Measurements from ENCODE around the gene PLA2G5.

The PLA2G5 gene

GRCh38 chr1:20079661-20080305, 9.8 kb downstream of the PLA2G5 start:
- CTCF ChIA-PET, result no interaction called here

GRCh38 chr1:20080441-20081352, 10.7 kb downstream of the PLA2G5 start:
- no peak for DNase-seq (ENCODE audit: extremely low spot score)
- POLR2A ChIA-PET, result no interaction called here
- CTCF ChIA-PET, result no interaction called here
- TF ChIP-seq FOXK2 (IDR thresholded peaks at IDR 0.05), result no peak
- no peak for TF ChIP-seq SUZ12 (IDR thresholded peaks at IDR 0.05)
- no peak for TF ChIP-seq FOXM1 (IDR thresholded peaks at IDR 0.05; ENCODE audit: borderline replicate concordance)
- no peak for TF ChIP-seq CTBP1 (IDR thresholded peaks at IDR 0.05; ENCODE audit: borderline replicate concordance)
- no peak for TF ChIP-seq BHLHE40 (IDR thresholded peaks at IDR 0.05; ENCODE audit: borderline replicate concordance)
- no peak for TF ChIP-seq ZNF384 (IDR thresholded peaks at IDR 0.05)
- no peak for TF ChIP-seq L3MBTL2 (conservative IDR thresholded peaks at IDR 0.05)
- TF ChIP-seq, protein P1, sequence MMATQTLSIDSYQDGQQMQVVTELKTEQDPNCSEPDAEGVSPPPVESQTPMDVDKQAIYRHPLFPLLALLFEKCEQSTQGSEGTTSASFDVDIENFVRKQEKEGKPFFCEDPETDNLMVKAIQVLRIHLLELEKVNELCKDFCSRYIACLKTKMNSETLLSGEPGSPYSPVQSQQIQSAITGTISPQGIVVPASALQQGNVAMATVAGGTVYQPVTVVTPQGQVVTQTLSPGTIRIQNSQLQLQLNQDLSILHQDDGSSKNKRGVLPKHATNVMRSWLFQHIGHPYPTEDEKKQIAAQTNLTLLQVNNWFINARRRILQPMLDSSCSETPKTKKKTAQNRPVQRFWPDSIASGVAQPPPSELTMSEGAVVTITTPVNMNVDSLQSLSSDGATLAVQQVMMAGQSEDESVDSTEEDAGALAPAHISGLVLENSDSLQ (IDR thresholded peaks at IDR 0.05), result no peak
- no peak for TF ChIP-seq SP1 (IDR thresholded peaks at IDR 0.05)
- TF ChIP-seq ARNT (IDR thresholded peaks at IDR 0.05), result no peak
- no peak for TF ChIP-seq NFRKB (IDR thresholded peaks at IDR 0.05)
- TF ChIP-seq HDGF (IDR thresholded peaks at IDR 0.05; ENCODE audit: borderline replicate concordance), result no peak

More at GRCh38 chr1:20079661-20080305, 9.8 kb downstream of the PLA2G5 start:
- POLR2A ChIA-PET, result no interaction called here
- no peak for DNase-seq (ENCODE audit: extremely low spot score)
- no peak for TF ChIP-seq BHLHE40 (IDR thresholded peaks at IDR 0.05; ENCODE audit: borderline replicate concordance)
- no peak for TF ChIP-seq ARNT (IDR thresholded peaks at IDR 0.05)
- TF ChIP-seq HDGF (IDR thresholded peaks at IDR 0.05; ENCODE audit: borderline replicate concordance), result no peak

DNA sequence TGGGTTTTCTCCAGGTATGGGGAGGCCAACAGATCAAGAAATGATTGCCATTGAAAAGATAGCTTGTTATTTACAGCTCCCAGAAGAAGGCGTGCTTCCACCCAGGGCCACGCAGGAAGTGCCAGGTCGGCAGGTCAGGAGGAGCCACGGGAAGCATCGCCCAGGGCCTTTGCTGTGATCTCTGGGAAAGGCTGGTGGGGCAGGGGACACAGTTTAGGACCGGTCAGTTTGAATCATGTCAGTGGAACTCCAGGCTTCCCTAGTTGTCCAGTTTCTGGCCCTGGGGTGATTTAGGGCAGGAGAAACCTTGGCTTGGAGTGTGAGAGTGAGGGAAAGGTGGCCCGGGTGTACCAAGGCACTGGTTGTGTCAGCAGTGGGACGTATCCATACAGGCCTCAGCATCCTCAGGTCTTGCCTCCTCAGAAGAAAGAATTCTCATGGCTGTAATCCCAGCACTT, 11.4 kb downstream of the PLA2G5 start:
- CTCF ChIA-PET, result no interaction called here
- POLR2A ChIA-PET, result no interaction called here

GRCh38 chr1:20082772-20083171, 12.8 kb downstream of the PLA2G5 start:
- no peak for DNase-seq (ENCODE audit: extremely low spot score)
- no peak for TF ChIP-seq ELF4 (IDR thresholded peaks at IDR 0.05)
- TF ChIP-seq FOXM1 (IDR thresholded peaks at IDR 0.05; ENCODE audit: borderline replicate concordance), result no peak
- TF ChIP-seq, protein P1 (IDR thresholded peaks at IDR 0.05), result no peak
- no peak for TF ChIP-seq CTBP1 (IDR thresholded peaks at IDR 0.05; ENCODE audit: borderline replicate concordance)
- no peak for TF ChIP-seq SUZ12 (IDR thresholded peaks at IDR 0.05)
- no peak for TF ChIP-seq ARNT (IDR thresholded peaks at IDR 0.05)
- TF ChIP-seq LEF1 (IDR thresholded peaks at IDR 0.05; ENCODE audit: borderline replicate concordance), result no peak
- TF ChIP-seq NFRKB (IDR thresholded peaks at IDR 0.05), result no peak
- no peak for TF ChIP-seq ZNF384 (IDR thresholded peaks at IDR 0.05)
- TF ChIP-seq FOXA1 (IDR thresholded peaks at IDR 0.05), result no peak
- ChIA-PET CTCF (interaction anchor here (0.6 kb wide), 1 partner anchor 228 kb away, joined by 3 read pairs; no protein-coding TSS in a partner anchor), POLR2A (no interaction called here)

More for the DNA sequence above, 11.4 kb downstream of the PLA2G5 start:
- no peak for DNase-seq (ENCODE audit: extremely low spot score)
- TF ChIP-seq SP1 (IDR thresholded peaks at IDR 0.05), result no peak

- ChIA-PET POLR2A (no interaction called here), CTCF (interaction anchor here (0.6 kb wide), 1 partner anchor 228 kb away, joined by 3 read pairs; no protein-coding TSS in a partner anchor)
- no peak for DNase-seq (ENCODE audit: extremely low spot score)
- TF ChIP-seq NFRKB (IDR thresholded peaks at IDR 0.05) (no peak), L3MBTL2 (conservative IDR thresholded peaks at IDR 0.05) (no peak), FOXK2 (IDR thresholded peaks at IDR 0.05) (no peak), LEF1 (IDR thresholded peaks at IDR 0.05; ENCODE audit: borderline replicate concordance) (no peak)
These were observed 13.4 kb downstream of the PLA2G5 start for GRCh38 chr1:20083178-20083944.

- TF ChIP-seq HDGF (IDR thresholded peaks at IDR 0.05; ENCODE audit: borderline replicate concordance) (no peak), FOXK2 (IDR thresholded peaks at IDR 0.05) (no peak), CTBP1 (IDR thresholded peaks at IDR 0.05; ENCODE audit: borderline replicate concordance) (no peak), LEF1 (IDR thresholded peaks at IDR 0.05; ENCODE audit: borderline replicate concordance) (no peak), ELF4 (IDR thresholded peaks at IDR 0.05) (no peak)
- POLR2A ChIA-PET, result no interaction called here
- DNase-seq (ENCODE audit: extremely low spot score), result no peak
- CTCF ChIA-PET, result interaction anchor here (0.6 kb wide), 1 partner anchor 425 kb away, joined by 8 read pairs; no protein-coding TSS in a partner anchor
These were observed 16.8 kb downstream of the PLA2G5 start for GRCh38 chr1:20086800-20087199.

GRCh38 chr1:20087668-20088067, 17.7 kb downstream of the PLA2G5 start:
- TF ChIP-seq SUZ12 (IDR thresholded peaks at IDR 0.05) (no peak), ZNF384 (IDR thresholded peaks at IDR 0.05) (no peak), ARNT (IDR thresholded peaks at IDR 0.05) (no peak), CTBP1 (IDR thresholded peaks at IDR 0.05; ENCODE audit: borderline replicate concordance) (no peak), FOXM1 (IDR thresholded peaks at IDR 0.05; ENCODE audit: borderline replicate concordance) (no peak), LEF1 (IDR thresholded peaks at IDR 0.05; ENCODE audit: borderline replicate concordance) (no peak), BHLHE40 (IDR thresholded peaks at IDR 0.05; ENCODE audit: borderline replicate concordance) (no peak), TARDBP (IDR thresholded peaks at IDR 0.05) (no peak), FOXK2 (IDR thresholded peaks at IDR 0.05) (no peak)
- TF ChIP-seq, protein P1 (IDR thresholded peaks at IDR 0.05), result no peak
- POLR2A ChIA-PET, result no interaction called here
- CTCF ChIA-PET, result no interaction called here
- DNase-seq (ENCODE audit: extremely low spot score), result peak; percentile 19
